K562 (cell line): ENCODE results near the gene PPP2R5A. TPM values are rescaled to one million over a fixed set of nuclear protein-coding genes. Genes with fewer than 3 reads are reported as not detected.

Source experiments
- ATAC-seq: fragments of 200-7000 bp; cut with Tn5 transposase; 3 replicates; pipeline ENCODE4 v1.9.1; 2020; ENCODE audit warnings: moderate library complexity
- BruUV-seq: library from RNA; stranded (reverse); fragments of 400-500 nt; replicated peaks from 2 replicates; lab custom pipeline; 2021; lab: Mats Ljungman, UMichigan
- CTCF ChIA-PET: fragments of 300-600 bp; formaldehyde crosslinking; extraction: SDS; loops from one replicate; lab custom pipeline; 2021; ENCODE audit warnings: low intra/inter-chr PET ratio; lab: Yijun Ruan, JAX
- POLR2A ChIA-PET: fragments of 300-600, 350-650 bp; sonication (Branson Sonifier 250); formaldehyde crosslinking; extraction: SDS; loops from one replicate; lab custom pipeline; 2021; ENCODE audit warnings: antibody characterized with exemption, inconsistent platforms; lab: Yijun Ruan, JAX
- DNase-seq, 4 experiments: peaks; one replicate each; pipeline versions ENCODE4 v3.0.0 to v3.0.0-alpha.2; 2011 to 2018; ENCODE audit warnings: low spot score in 3 of 4, mixed read lengths in 3 of 4; ENCODE audit errors: extremely low read depth in 1 of 4
- FAIRE-seq: peaks from 2 replicates; lab custom pipeline; 2011; peaks lifted over from hg19 to GRCh38; lab: Jason Lieb, UNC
- H2AFZ ChIP-seq: 2 replicates; pipeline ENCODE4 v1.6.0; 2011; ENCODE audit warnings: low read depth, low read length, control low read depth, inconsistent platforms
- H3K27ac ChIP-seq: fragments of 200-600 bp; 3 replicates; pipeline ENCODE4 v1.8.0; 2011; ENCODE audit warnings: low read depth, mild to moderate bottlenecking, control low read depth, inconsistent platforms, low read length, moderate library complexity, mixed read lengths; ENCODE audit errors: extremely low read depth
- H3K27me3 ChIP-seq, 2 experiments: fragments of 300-600 bp in 1 of 2; 2 replicates in 1 of 2; 3 replicates in 1 of 2; pipeline versions ENCODE4 v1.6.0 to v1.8.0; 2011; ENCODE audit warnings: inconsistent platforms in 2 of 2, low read length in 2 of 2, mild to moderate bottlenecking in 1 of 2, mixed read lengths in 1 of 2, moderate library complexity in 1 of 2; ENCODE audit not compliant: control insufficient read depth in 2 of 2, insufficient read depth in 2 of 2
- H3K36me3 ChIP-seq: fragments of 300-600 bp; 3 replicates; pipeline ENCODE4 v1.8.0; 2011; ENCODE audit warnings: mild to moderate bottlenecking, low read length, inconsistent platforms; ENCODE audit not compliant: control insufficient read depth, insufficient read depth
- H3K4me1 ChIP-seq, 2 experiments: fragments of 200-600 bp in 1 of 2; replicated peaks in 1 of 2; 2 replicates in 1 of 2; 3 replicates in 1 of 2; pipeline versions ENCODE4 v1.5.1 to v1.8.0; 2011; ENCODE audit warnings: inconsistent platforms in 2 of 2, low read length in 2 of 2, mild to moderate bottlenecking in 1 of 2, mixed read lengths in 1 of 2, moderate library complexity in 1 of 2; ENCODE audit not compliant: control insufficient read depth in 2 of 2, insufficient read depth in 2 of 2
- H3K4me2 ChIP-seq: 2 replicates; pipeline ENCODE4 v1.6.1; 2011; ENCODE audit warnings: low read length, control low read depth, inconsistent platforms, mixed read lengths; ENCODE audit not compliant: insufficient read depth
- H3K4me3 ChIP-seq: fragments of 200-600 bp; sonication (generic), shearing (Covaris generic); 2 replicates; pipeline ENCODE4 v1.5.1; 2016; ENCODE audit warnings: control low read depth, inconsistent platforms
- H3K79me2 ChIP-seq: fragments of 200-600 bp; 3 replicates; pipeline ENCODE4 v1.8.0; 2011; ENCODE audit warnings: low read length, inconsistent platforms; ENCODE audit not compliant: control insufficient read depth, insufficient read depth
- H3K9ac ChIP-seq, 2 experiments: 2 replicates each; pipeline versions ENCODE4 v1.6.0 to v1.6.1; 2011; ENCODE audit warnings: low read depth in 2 of 2, low read length in 2 of 2, control low read depth in 1 of 2, inconsistent platforms in 1 of 2, mild to moderate bottlenecking in 1 of 2, mixed read lengths in 1 of 2; ENCODE audit not compliant: insufficient read depth in 1 of 2
- H3K9me1 ChIP-seq: one replicate; pipeline ENCODE4 v1.6.0; 2011; ENCODE audit warnings: inconsistent platforms, mild to moderate bottlenecking, low read length, moderate library complexity; ENCODE audit not compliant: control insufficient read depth, insufficient read depth
- H3K9me3 ChIP-seq: replicated peaks from 2 replicates; pipeline ENCODE4 v1.5.1; 2011; ENCODE audit warnings: low read depth, low read length, inconsistent platforms; ENCODE audit not compliant: control insufficient read depth, insufficient read depth
- H4K20me1 ChIP-seq: replicated peaks from 2 replicates; pipeline ENCODE4 v1.6.1; 2011; ENCODE audit warnings: low read length, inconsistent platforms, mixed read lengths; ENCODE audit not compliant: control insufficient read depth, insufficient read depth
- GTF2A2 ChIP-seq: IDR thresholded peaks from 2 replicates; pipeline ENCODE4 v1.6.1; 2016; ENCODE audit warnings: mild to moderate bottlenecking, missing genetic modification characterization, missing compliant biosample characterization
- NFE2 ChIP-seq: IDR thresholded peaks from 2 replicates; pipeline ENCODE4 v1.6.1; 2014; ENCODE audit warnings: antibody characterized with exemption, low read depth
- PHB2 ChIP-seq: fragments of 450-650 bp; IDR thresholded peaks from 2 replicates; pipeline ENCODE4 v1.6.1; 2017; ENCODE audit warnings: low read depth
- SMARCE1 ChIP-seq: fragments of 450-650 bp; IDR thresholded peaks from 2 replicates; pipeline ENCODE4 v1.7.1; 2016; ENCODE audit warnings: mild to moderate bottlenecking
- TCFL5 ChIP-seq: fragments of 250-450 bp; sonication (Bioruptor Pico); conservative IDR thresholded peaks from 2 replicates; pipeline ENCODE4 v1.6.1; 2021; ENCODE audit warnings: mild to moderate bottlenecking, moderate library complexity, matching md5 sums
- ZEB2 ChIP-seq: fragments of 450-650 bp; IDR thresholded peaks from 2 replicates; pipeline ENCODE4 v1.6.1; 2016
- ZNF384 ChIP-seq: IDR thresholded peaks from 2 replicates; pipeline ENCODE4 v1.6.1; 2012; ENCODE audit warnings: low read depth, low read length, improper control_type of control experiment
- WGBS: fragments of 100-300 bp; shearing (Covaris generic); methylation state at CpG from one replicate; pipeline ENCODE4 v1.1.6; 2016; ENCODE audit warnings: low coverage, mixed read lengths; ENCODE audit not compliant: insufficient coverage; ENCODE audit errors: missing lambda C conversion rate; 5-methylcytosine and 5-hydroxymethylcytosine counted together
- in situ Hi-C: fragments of 300-500 bp; cut with MboI; formaldehyde crosslinking; loops from 4 replicates; pipeline ENCODE4 v1.15.0; 2018; ENCODE audit warnings: inconsistent platforms, mixed read lengths
- intact Hi-C: fragments of 100-400 bp; cut with micrococcal nuclease; formaldehyde crosslinking; loops from 2 replicates; pipeline ENCODE4 v1.14.2; 2022
- polyA plus RNA-seq, 8 experiments: library from polyadenylated mRNA; depleted of rRNA in 4 of 8; stranded (reverse) in 5 of 8; unstranded in 3 of 8; fragments of >200 nt; fragmentation: Nextera tagmentation in 2 of 8; fragmentation: Illumina TruSeq in 1 of 8; extraction: Ambion mirVana in 2 of 8; extraction: Trizol in 1 of 8; gene quantifications; 2 replicates each; pipeline versions ENCODE4 v1.2.1 to v1.2.3, GENCODE V29; 2011 to 2014; ENCODE audit warnings: inconsistent platforms in 1 of 8, missing spikeins in 1 of 8
- total RNA-seq, 7 experiments: library from RNA; depleted of rRNA in 6 of 7; stranded (reverse); fragments of >200 nt in 6 of 7; fragmentation: Illumina TruSeq in 2 of 7; extraction: Trizol in 2 of 7; gene quantifications; 2 replicates each; pipeline versions ENCODE4 v1.2.1 to v1.2.3, GENCODE V29; 2011 to 2021; ENCODE audit warnings: low replicate concordance in 1 of 7
- TF ChIP-seq, protein P1 (sequence below): fragments of 450-650 bp; formaldehyde crosslinking; IDR thresholded peaks from 2 replicates; pipeline ENCODE4 v1.4.0; 2020; ENCODE audit warnings: mild to moderate bottlenecking, moderate library complexity
- TF ChIP-seq, protein P2 (sequence below): fragments of 450-650 bp; IDR thresholded peaks from 2 replicates; pipeline ENCODE4 v1.7.1; 2018; ENCODE audit warnings: mild to moderate bottlenecking, low read depth; ENCODE audit not compliant: partially characterized antibody

The PPP2R5A gene
- total and polyA plus RNA-seq, 9 of the 15 experiments (the other 6 are each of a cell fraction or from before 2014, with no cell fraction given) = 26.9 to 106 (median 64.3) TPM

DNA sequence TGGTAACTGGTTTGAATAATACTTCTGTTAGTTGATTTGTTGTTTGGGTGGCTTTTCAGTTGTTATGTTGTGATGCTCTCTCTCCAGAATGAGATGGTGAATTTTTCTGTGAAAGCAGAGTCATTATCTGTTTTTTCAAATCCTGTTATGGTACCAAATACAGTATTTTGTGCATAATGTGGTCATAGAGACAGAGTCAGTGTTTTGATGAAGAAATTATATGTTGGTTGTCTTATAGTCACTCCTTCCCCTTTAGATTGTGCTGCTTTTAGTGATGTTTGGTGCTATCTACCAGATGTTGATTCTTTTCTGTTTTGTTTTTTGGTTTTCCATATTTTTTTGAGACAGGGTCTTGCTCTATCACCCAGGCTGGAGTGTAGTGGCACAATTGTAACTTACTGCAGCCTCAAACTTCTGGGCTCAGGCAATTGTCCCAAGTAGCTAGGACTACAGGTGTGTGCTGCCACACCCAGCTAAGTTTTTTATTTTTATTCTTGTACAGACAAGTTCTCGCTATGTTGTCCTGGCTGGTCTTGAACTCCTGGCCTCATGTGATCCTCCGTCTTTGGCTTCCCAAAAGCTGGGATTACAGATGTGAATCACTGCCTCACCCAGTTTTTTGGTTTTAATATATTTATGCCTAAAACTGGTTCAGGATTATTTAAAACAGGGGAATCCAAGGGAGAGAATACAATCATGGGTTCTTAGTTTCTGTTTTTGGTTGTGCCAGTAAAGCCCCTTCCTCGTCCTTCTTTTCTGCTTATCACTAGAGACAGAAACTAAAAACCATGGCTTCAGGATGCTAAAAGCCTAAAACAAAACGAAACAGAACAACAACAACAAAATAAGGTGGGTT, 7.3 kb downstream of the PPP2R5A start:
- H3K27ac ChIP-seq = no peak overlapping the region
- DNase-seq (no peak), FAIRE-seq (no peak), ATAC-seq (no peak)
- peaks cover 99% of the 10 kb centered on the region for H3K79me2 ChIP-seq
- H3K27me3 ChIP-seq = no peaks in the 10 kb centered on the region
- 0 out of 2 replicates have a peak, but pooled peaks have one; percentile 24 for TF ChIP-seq PHB2
- TF ChIP-seq NFE2 = no peak
- H3K9me3 ChIP-seq = no peaks in the 10 kb centered on the region
- peaks cover 6 to 48% of the 10 kb centered on the region in 2 experiments for H3K4me1 ChIP-seq
- H2AFZ ChIP-seq = no peak overlapping the region
- H3K4me3 ChIP-seq = no peak overlapping the region
- intact Hi-C loops (loop anchor here (5.0 kb wide), 1 partner anchor 615 kb away; the partner anchor contains the start of gene NEK2), in situ Hi-C loops (no loop called here)
- no peak overlapping the region; a peak in 2 of 4 replicates for H3K9ac ChIP-seq
- BruUV-seq = no TSS peak
- H3K36me3 ChIP-seq = peaks cover 17% of the 10 kb centered on the region; the same call in 2 of the 3 replicates
- peaks cover 8% of the 10 kb centered on the region for H4K20me1 ChIP-seq
- no peak overlapping the region for H3K4me2 ChIP-seq
- WGBS = 37% methylated on average over 4 of the region's 4 CpGs
- CTCF ChIA-PET = interaction anchor here (0.6 to 4.2 kb wide), 6 partner anchors 154 to 230 kb away, joined by 3 to 47 read pairs (median 10); no protein-coding TSS in a partner anchor
- peaks cover 3% of the 10 kb centered on the region for H3K9me1 ChIP-seq
- POLR2A ChIA-PET = interaction anchor here (0.9 to 1.6 kb wide), 2 partner anchors 46 to 222 kb away, joined by 3 to 9 read pairs; no protein-coding TSS in a partner anchor

DNA sequence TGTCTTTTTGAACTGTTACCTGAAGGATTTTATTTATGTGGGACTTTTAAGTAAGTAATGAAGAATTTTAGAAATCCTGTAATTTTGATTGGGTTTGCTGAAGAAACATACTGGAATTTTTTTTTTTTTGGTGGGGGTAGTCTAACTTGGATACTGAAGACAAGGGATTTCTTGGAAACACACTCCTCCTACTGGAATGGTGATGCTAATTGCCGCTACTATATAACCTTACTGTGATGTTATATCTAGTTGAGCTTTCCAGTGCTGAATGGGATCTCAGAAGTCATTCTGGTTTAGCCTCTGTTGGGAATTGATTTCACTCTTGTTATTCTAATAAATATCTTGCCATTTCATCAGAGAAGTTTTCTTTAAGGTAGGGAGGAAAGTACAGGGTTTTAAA, 8.4 kb downstream of the PPP2R5A start:
- Histone ChIP-seq H3K9ac (no peak overlapping the region), H3K4me2 (no peak overlapping the region), H3K4me1 (peaks cover 6 to 43% of the 10 kb centered on the region in 2 experiments; a peak in 4 of 5 replicates), H3K9me1 (peaks cover 3% of the 10 kb centered on the region), H4K20me1 (peaks cover 8% of the 10 kb centered on the region), H3K4me3 (no peak overlapping the region), H3K9me3 (no peaks in the 10 kb centered on the region), H2AFZ (no peak overlapping the region), H3K27ac (no peak overlapping the region), H3K36me3 (peaks cover 15% of the 10 kb centered on the region; the same call in 2 of the 3 replicates), H3K27me3 (no peaks in the 10 kb centered on the region), H3K79me2 (peaks cover 89% of the 10 kb centered on the region)
- FAIRE-seq (peak; percentile 19), ATAC-seq (peak; percentile 48), DNase-seq (peak in 2 of 4 experiments; percentile 38 to 53)
- WGBS = 17% methylated on average over 1 of the region's 1 CpG
- intact Hi-C loops (loop anchor here (5.0 kb wide), 1 partner anchor 616 kb away; the partner anchor contains the start of gene NEK2), in situ Hi-C loops (no loop called here)
- no TSS peak for BruUV-seq
- POLR2A ChIA-PET = interaction anchor here (0.9 to 1.1 kb wide), 2 partner anchors 47 to 142 kb away, joined by 3 to 4 read pairs; no protein-coding TSS in a partner anchor
- CTCF ChIA-PET = interaction anchor here (0.6 to 4.2 kb wide), 5 partner anchors 163 to 1080 kb away, joined by 3 to 47 read pairs (median 7); no protein-coding TSS in a partner anchor
- no peak for TF ChIP-seq TCFL5
- TF ChIP-seq SMARCE1 = peak; percentile 31; the same call in 1 of the 2 replicates
- peak; percentile 67 for TF ChIP-seq ZNF384
- TF ChIP-seq, protein P1, sequence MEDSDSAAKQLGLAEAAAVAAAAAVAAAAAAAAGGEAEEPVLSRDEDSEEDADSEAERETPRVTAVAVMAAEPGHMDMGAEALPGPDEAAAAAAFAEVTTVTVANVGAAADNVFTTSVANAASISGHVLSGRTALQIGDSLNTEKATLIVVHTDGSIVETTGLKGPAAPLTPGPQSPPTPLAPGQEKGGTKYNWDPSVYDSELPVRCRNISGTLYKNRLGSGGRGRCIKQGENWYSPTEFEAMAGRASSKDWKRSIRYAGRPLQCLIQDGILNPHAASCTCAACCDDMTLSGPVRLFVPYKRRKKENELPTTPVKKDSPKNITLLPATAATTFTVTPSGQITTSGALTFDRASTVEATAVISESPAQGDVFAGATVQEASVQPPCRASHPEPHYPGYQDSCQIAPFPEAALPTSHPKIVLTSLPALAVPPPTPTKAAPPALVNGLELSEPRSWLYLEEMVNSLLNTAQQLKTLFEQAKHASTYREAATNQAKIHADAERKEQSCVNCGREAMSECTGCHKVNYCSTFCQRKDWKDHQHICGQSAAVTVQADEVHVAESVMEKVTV (CRISPR knock-in tag) = peak; percentile 38; the same call in 1 of the 2 replicates
- TF ChIP-seq, protein P2, sequence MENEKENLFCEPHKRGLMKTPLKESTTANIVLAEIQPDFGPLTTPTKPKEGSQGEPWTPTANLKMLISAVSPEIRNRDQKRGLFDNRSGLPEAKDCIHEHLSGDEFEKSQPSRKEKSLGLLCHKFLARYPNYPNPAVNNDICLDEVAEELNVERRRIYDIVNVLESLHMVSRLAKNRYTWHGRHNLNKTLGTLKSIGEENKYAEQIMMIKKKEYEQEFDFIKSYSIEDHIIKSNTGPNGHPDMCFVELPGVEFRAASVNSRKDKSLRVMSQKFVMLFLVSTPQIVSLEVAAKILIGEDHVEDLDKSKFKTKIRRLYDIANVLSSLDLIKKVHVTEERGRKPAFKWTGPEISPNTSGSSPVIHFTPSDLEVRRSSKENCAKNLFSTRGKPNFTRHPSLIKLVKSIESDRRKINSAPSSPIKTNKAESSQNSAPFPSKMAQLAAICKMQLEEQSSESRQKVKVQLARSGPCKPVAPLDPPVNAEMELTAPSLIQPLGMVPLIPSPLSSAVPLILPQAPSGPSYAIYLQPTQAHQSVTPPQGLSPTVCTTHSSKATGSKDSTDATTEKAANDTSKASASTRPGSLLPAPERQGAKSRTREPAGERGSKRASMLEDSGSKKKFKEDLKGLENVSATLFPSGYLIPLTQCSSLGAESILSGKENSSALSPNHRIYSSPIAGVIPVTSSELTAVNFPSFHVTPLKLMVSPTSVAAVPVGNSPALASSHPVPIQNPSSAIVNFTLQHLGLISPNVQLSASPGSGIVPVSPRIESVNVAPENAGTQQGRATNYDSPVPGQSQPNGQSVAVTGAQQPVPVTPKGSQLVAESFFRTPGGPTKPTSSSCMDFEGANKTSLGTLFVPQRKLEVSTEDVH = no peak
- TF ChIP-seq GTF2A2 (tag) = no peak
- TF ChIP-seq ZEB2 = 0 out of 2 replicates have a peak, but pooled peaks have one; percentile 33
